HUES64 (cell line): ENCODE results near the gene SMPD3.

Experiments used
- H3K27ac ChIP-seq: 2 replicates; pipeline ENCODE4 v1.7.0; 2013; ENCODE audit warnings: low read depth, low read length, inconsistent platforms
- H3K27me3 ChIP-seq: 2 replicates; pipeline ENCODE4 v1.6.1; 2013; ENCODE audit warnings: mild to moderate bottlenecking, low read length; ENCODE audit not compliant: insufficient read depth
- H3K36me3 ChIP-seq: 2 replicates; pipeline ENCODE4 v1.6.1; 2013; ENCODE audit warnings: mild to moderate bottlenecking, low read length; ENCODE audit not compliant: insufficient read depth
- H3K4me1 ChIP-seq: 2 replicates; pipeline ENCODE4 v1.6.1; 2013; ENCODE audit warnings: mild to moderate bottlenecking, low read length, moderate library complexity; ENCODE audit not compliant: insufficient read depth
- H3K4me3 ChIP-seq: 2 replicates; pipeline ENCODE4 v1.5.1; 2013; ENCODE audit warnings: mild to moderate bottlenecking, low read length, moderate library complexity
- H3K9ac ChIP-seq: 2 replicates; pipeline ENCODE4 v1.6.1; 2013; ENCODE audit warnings: mild to moderate bottlenecking, low read depth, low read length
- H3K9me3 ChIP-seq: 2 replicates; pipeline ENCODE4 v1.6.1; 2013; ENCODE audit warnings: low read depth, low read length; ENCODE audit not compliant: insufficient read depth
- WGBS: fragments of 150-250, 120-280 bp; methylation state at CpG from one replicate; pipeline ENCODE4 v1.1.7; 2013; ENCODE audit warnings: missing lambda C conversion rate; 5-methylcytosine and 5-hydroxymethylcytosine counted together

Gene SMPD3

GRCh38 chr16:68393333-68393732 is 55.0 kb downstream of the SMPD3 start:
- Histone ChIP-seq H3K9me3 (no peaks in the 10 kb centered on the region), H3K36me3 (no peaks in the 10 kb centered on the region), H3K9ac (no peak overlapping the region), H3K4me1 (peaks cover 19% of the 10 kb centered on the region), H3K4me3 (no peak overlapping the region), H3K27ac (no peak overlapping the region), H3K27me3 (no peaks in the 10 kb centered on the region)
- 85% methylated on average over 2 of the region's 3 CpGs for WGBS

GRCh38 chr16:68389750-68390371 is 58.4 kb downstream of the SMPD3 start:
- Histone ChIP-seq H3K9ac (no peak overlapping the region), H3K27me3 (no peaks in the 10 kb centered on the region), H3K4me1 (peaks cover 32% of the 10 kb centered on the region), H3K4me3 (no peak overlapping the region), H3K9me3 (no peaks in the 10 kb centered on the region), H3K27ac (no peak overlapping the region), H3K36me3 (no peaks in the 10 kb centered on the region)
- 79% methylated on average over 6 of the region's 6 CpGs for WGBS

DNA sequence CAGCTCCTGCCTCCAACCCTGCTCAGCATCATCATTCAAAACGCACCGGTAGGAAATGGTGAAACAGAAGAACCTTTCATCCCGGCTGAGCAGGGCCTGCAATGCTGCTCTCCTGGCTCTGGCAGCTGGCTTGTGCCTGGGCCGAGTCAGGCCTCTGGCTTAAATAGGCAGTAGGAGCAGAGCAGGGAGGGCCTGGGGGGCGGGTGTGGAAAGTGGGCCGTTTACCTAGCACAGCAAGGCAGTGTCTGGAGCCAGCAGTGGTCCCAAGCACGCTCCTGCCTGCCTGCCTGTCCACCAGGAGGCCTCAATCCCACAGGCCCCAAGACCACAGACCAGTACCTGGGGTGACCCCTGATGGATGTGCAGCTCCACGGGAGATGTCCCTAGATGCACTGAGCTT is 59.3 kb downstream of the SMPD3 start:
- 81% methylated on average over 8 of the region's 8 CpGs for WGBS

DNA sequence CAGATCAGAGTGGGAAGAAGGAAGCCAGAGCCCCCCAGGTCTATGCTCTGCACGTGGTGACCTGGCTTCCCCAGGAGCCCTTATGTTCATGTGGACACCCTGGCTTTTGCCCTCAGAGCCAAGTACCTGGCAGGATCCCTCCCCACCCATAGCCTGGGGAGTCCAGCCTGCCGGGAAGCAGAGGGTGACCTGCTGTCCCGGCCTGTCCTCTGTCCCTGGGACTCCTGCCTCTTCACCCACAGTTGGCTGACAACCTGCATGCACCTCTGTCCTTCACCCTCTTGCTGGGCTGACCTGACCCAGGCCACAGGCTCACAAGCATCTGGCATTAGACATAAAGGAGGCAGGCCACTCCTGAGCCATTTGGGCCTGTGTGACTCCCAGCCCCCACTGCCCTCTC is 60.2 kb downstream of the SMPD3 start:
- H3K9me3 ChIP-seq = no peaks in the 10 kb centered on the region
- no peak overlapping the region for H3K9ac ChIP-seq
- H3K36me3 ChIP-seq = no peaks in the 10 kb centered on the region
- peaks cover 36% of the 10 kb centered on the region for H3K4me1 ChIP-seq
- H3K27ac ChIP-seq = no peak overlapping the region
- no peaks in the 10 kb centered on the region for H3K27me3 ChIP-seq
- 80% methylated on average over 3 of the region's 3 CpGs for WGBS
- no peak overlapping the region for H3K4me3 ChIP-seq

More for the DNA sequence above, 59.3 kb downstream of the SMPD3 start:
- Histone ChIP-seq H3K9me3 (no peaks in the 10 kb centered on the region), H3K27ac (no peak overlapping the region), H3K4me3 (no peak overlapping the region), H3K9ac (no peak overlapping the region), H3K36me3 (no peaks in the 10 kb centered on the region), H3K4me1 (peaks cover 39% of the 10 kb centered on the region), H3K27me3 (no peaks in the 10 kb centered on the region)

DNA sequence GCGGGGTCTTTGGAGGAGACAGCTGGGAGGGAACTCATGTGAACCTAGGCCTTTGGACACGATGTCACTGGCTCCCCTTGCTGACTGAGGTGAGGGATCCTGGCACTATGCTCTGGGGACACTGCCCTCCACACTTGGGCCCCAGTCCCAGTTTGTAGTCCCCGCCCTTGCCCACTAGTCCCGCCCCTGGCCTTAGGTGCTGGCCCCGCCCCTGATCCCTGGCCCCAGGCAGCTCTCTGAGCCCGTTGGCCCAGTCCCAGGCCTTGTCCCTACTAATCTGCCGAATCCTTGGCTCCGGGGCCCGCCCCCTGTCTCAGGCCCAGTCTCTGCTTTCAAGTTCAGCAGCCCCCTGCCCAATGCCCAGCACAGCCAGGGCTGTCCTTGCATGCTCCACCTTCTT is 61.0 kb downstream of the SMPD3 start:
- H3K27ac ChIP-seq = no peak overlapping the region
- no peak overlapping the region for H3K9ac ChIP-seq
- H3K4me3 ChIP-seq = no peak overlapping the region
- no peaks in the 10 kb centered on the region for H3K27me3 ChIP-seq
- peaks cover 36% of the 10 kb centered on the region for H3K4me1 ChIP-seq
- no peaks in the 10 kb centered on the region for H3K9me3 ChIP-seq
- H3K36me3 ChIP-seq = no peaks in the 10 kb centered on the region
- 80% methylated on average over 9 of the region's 9 CpGs for WGBS

DNA sequence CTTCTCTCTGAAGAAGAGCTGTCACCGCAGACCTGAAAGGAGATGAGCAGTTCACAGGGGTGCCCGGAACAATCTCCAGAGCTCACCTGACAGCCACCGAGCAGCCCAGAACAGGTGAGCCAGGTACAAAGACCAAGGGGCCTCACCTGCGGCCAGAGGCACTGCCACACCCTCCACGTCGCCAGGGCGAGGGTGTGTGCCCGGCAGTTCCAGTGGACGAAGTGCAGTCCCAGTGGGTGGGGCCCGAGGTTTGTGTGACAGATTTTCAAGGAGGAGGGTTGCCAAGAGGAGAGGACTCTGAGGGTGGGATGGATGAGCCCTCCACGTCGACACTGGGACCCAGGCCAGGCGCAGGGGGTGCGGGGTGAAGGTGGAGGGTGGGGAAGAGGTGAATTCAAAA is 61.7 kb downstream of the SMPD3 start:
- Histone ChIP-seq H3K4me3 (no peak overlapping the region), H3K27ac (no peak overlapping the region), H3K9ac (no peak overlapping the region), H3K9me3 (no peaks in the 10 kb centered on the region), H3K27me3 (no peaks in the 10 kb centered on the region), H3K36me3 (no peaks in the 10 kb centered on the region), H3K4me1 (peaks cover 36% of the 10 kb centered on the region)
- WGBS = 94% methylated on average over 14 of the region's 14 CpGs

GRCh38 chr16:68385371-68385770 is 62.9 kb downstream of the SMPD3 start:
- H3K4me1 ChIP-seq = peaks cover 36% of the 10 kb centered on the region
- no peaks in the 10 kb centered on the region for H3K27me3 ChIP-seq
- 77% methylated on average over 6 of the region's 6 CpGs for WGBS
- H3K27ac ChIP-seq = no peak overlapping the region
- H3K9ac ChIP-seq = no peak overlapping the region
- no peaks in the 10 kb centered on the region for H3K9me3 ChIP-seq
- no peaks in the 10 kb centered on the region for H3K36me3 ChIP-seq
- H3K4me3 ChIP-seq = no peak overlapping the region

DNA sequence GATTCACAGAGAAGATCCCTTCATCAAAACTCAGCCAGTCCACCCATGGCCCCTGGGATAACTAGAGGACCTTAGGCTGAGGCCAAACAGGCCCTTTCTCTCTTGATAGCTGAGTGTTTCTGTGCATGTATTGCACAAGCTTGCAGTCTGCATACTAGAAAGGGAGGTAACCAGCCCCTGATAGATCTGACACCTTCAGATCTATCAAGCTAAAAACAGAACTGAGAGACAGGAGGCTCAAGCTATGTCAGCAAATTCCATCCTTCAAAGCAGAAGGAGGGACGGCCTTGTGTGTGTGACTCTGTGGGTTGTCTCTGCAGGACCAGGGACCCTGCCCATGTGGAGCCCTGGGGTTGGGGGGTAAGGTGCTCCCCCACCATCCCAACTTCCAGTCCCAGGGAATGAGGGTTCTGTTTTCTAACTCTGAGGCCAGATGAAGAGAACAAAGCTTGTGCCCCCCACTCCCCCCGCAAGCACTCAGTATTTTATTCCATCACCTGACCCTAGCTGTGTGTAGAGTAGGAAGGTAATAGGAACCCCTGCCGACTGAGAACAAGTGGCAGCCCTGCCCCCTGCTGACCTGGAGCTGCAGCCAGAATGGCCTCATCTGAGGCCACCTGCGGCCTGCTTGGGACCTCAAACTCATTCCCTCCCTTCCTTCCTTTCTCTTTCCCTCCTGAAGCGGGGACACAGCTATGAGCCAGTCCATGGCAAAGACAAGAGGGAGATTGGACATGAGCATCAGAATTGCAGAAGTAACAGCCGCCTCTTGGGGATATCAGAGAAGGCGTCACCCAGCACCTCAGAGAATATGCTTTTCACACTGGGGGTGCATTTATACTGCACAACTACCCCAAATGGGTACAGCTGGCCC is 63.8 kb downstream of the SMPD3 start:
- no peaks in the 10 kb centered on the region for H3K9me3 ChIP-seq
- H3K9ac ChIP-seq = no peak overlapping the region
- no peaks in the 10 kb centered on the region for H3K36me3 ChIP-seq
- 0 out of 2 replicates have a peak overlapping the region, but pooled peaks have one; percentile 25 for H3K27ac ChIP-seq
- 58% methylated on average over 5 of the region's 7 CpGs for WGBS
- H3K4me3 ChIP-seq = no peak overlapping the region
- peaks cover 27% of the 10 kb centered on the region for H3K4me1 ChIP-seq
- no peaks in the 10 kb centered on the region for H3K27me3 ChIP-seq

DNA sequence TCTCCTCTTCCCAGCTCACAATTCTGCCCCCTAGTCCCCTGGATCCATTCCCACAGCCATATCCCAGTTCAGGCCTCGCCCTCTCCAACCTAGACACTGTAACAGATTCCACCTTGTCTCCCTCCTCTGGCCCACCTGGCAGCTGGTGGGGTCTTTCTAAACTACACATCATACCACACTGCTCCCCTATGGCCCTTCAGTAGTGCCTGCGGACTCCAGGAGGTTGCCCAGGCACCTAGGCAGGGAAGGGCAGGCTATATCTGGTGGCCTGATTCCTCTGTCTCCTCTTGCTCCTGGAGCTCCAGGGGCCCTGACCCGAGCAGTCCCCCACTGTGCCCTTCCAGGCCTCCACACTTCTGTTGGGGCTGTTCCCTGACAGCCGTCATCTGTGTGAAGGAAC is 64.5 kb downstream of the SMPD3 start:
- H3K9ac ChIP-seq = no peak overlapping the region
- peaks cover 24% of the 10 kb centered on the region for H3K4me1 ChIP-seq
- H3K4me3 ChIP-seq = no peak overlapping the region
- H3K9me3 ChIP-seq = no peaks in the 10 kb centered on the region
- no peaks in the 10 kb centered on the region for H3K27me3 ChIP-seq
- H3K27ac ChIP-seq = no peak overlapping the region
- H3K36me3 ChIP-seq = no peaks in the 10 kb centered on the region
- WGBS = 93% methylated on average over 4 of the region's 4 CpGs

DNA sequence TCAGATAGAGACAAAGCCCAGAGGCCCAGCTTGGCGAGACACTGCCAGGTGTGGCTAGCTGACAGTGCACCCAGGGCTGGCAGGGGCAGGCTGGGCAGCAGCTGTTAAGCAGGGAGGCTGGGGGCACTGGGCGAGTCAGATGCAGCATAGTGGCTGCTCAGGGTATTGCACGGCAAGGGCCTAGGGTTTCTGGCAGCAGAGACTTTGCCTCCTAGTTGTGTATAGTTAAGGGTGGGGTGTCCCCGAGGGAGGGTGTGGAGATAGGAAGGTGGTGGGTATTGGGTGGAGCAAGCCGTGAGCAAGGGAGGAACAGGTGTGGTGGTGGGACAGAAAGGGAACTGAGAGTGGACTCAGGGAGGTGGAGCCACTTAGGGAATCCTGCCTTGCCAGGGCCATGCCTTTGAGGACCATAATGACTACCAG is 66.0 kb downstream of the SMPD3 start:
- no peak overlapping the region for H3K9ac ChIP-seq
- no peak overlapping the region for H3K27ac ChIP-seq
- 83% methylated on average over 5 of the region's 5 CpGs for WGBS
- H3K27me3 ChIP-seq = no peaks in the 10 kb centered on the region
- H3K36me3 ChIP-seq = no peaks in the 10 kb centered on the region
- no peak overlapping the region for H3K4me3 ChIP-seq
- peaks cover 18% of the 10 kb centered on the region for H3K4me1 ChIP-seq
- H3K9me3 ChIP-seq = no peaks in the 10 kb centered on the region

DNA sequence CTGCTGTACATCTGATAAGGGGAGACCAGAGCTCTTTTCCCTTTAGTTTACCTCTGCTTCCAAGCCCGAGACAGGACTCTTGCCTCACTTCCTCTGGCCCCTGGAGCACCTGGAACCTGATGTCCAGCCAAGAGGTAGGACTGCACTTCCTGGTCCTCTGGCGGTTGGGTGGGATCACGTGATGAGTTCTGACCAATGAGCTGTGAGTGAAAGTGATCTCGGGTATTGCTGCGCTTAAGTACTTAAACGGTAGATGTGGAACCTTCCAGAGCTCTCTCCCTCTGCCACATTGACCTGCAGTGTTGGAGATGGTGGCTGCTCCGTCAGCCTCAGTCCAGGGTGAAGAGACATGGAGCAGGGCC is 67.0 kb downstream of the SMPD3 start:
- Histone ChIP-seq H3K36me3 (no peaks in the 10 kb centered on the region), H3K27ac (no peak overlapping the region), H3K9me3 (no peaks in the 10 kb centered on the region), H3K9ac (no peak overlapping the region), H3K27me3 (no peaks in the 10 kb centered on the region), H3K4me3 (no peak overlapping the region), H3K4me1 (peaks cover 18% of the 10 kb centered on the region)
- WGBS = 93% methylated on average over 7 of the region's 7 CpGs
